Fibroblast of skin of left quadriceps (primary cell): ENCODE results near the gene CGB8.
A peak's percentile ranks its signal among the peaks of the same experiment; 100 is the strongest.

Experiments used
- DNase-seq, 2 experiments: peaks; one replicate each; pipeline ENCODE4 v3.0.0-alpha.2; 2013; ENCODE audit warnings: low read depth in 2 of 2

Gene CGB8

GRCh38 chr19:49006905-49007304, 42.0 kb downstream of the CGB8 start:
- no peak for DNase-seq

GRCh38 chr19:49004964-49005614, 43.8 kb downstream of the CGB8 start:
- no peak for DNase-seq

DNA sequence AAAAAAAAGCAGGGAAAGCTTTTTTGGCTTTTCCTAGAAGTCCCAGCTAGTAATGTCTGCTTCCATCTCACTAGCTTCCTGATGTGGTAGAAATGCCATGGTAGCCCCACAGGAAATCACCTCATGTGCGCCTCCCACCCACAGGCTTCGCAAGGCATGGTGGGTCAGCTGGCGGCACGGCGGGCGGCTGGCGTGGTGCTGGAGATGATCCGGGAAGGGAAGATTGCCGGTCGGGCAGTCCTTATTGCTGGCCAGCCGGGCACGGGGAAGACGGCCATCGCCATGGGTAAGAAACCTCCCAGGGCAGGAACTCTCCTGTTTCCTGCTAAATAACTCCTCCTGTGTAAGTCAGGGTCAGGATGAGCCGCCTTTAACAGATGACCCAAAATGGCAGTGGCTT, 44.8 kb downstream of the CGB8 start:
- no peak for DNase-seq

DNA sequence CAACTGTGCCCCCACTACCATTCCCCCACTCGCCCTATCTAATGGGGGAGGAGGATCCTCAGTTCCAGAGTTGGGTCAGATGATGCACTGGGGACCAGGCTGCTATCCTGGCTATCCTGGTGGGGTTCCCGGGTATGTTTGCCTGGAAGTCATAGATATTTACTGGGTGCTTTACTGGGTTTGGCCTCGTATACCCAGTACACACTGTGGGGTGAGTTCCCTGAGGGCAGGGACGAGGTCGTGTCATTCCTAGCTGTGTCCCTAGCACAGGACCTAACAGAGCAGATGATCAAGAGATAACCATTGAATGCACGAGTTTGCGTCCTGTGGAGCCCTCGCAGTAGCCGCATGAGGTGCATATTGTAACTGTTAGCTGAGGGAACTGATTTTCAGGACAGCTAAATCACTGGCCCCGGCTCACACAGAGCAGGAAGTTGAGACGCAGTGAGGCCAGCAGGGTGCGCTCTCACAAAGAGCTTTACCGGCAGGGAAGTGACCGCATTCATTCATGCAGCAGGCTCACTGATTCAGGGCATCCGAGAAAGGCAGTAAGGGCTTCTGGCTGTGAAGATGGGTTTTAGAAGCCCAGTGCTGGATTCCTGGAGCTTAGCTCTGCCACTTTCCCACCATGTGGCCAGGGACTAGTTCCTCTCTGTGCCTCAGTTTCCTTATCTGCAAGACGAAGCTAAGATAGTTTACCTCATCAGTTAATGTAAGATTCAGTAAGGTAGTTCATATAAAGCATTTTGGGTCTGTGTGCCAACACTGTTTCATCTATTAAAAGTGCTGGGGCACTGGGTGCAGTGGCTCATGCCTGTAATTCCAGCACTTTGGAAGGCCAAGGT, 49.2 kb downstream of the CGB8 start:
- DNase-seq: peak in 1 of 2 experiments; percentile 31

DNA sequence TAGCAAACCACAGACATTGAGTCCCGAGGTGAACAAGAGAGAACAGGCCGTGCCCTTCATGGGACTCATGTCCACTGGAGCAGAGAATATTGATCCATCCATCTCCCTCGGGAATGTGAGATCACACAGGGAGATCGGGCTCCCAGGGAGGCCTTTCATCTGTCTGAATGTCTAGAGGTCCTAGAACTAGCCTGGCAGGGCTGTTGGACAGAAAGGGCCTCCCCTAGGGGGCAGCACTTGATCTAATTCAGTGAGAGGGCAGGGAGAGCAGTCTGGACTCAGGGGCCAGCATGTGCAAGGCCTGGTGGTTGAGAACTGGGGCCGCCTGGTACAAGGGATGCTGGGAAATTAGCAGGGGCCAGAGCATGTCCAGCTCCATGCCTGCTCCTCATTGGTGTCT, 50.9 kb downstream of the CGB8 start:
- DNase-seq: no peak
